HCT116 (cell line): ENCODE results near the gene QPCT.

Experiments
- POLR2A ChIP-seq: IDR thresholded peaks from 2 replicates; pipeline ENCODE4 v1.7.0; 2011; ENCODE audit warnings: borderline replicate concordance; ENCODE audit not compliant: insufficient read depth, insufficient read length; ENCODE audit errors: extremely low read depth
- SP1 ChIP-seq: IDR thresholded peaks from 2 replicates; pipeline ENCODE4 v1.6.1; 2012; ENCODE audit warnings: low read depth
- ZNF274 ChIP-seq: fragments of 200-500 bp; sonication (Bioruptor generic); IDR thresholded peaks from 2 replicates; pipeline ENCODE4 v1.6.1; 2014; ENCODE audit warnings: mild to moderate bottlenecking, low read depth, low read length, inconsistent platforms
- TF ChIP-seq, protein P1 (sequence below), 3 experiments: fragments of 200-600 bp in 1 of 3; sonication (generic) in 1 of 3; IDR thresholded peaks in 2 of 3; conservative IDR thresholded peaks in 1 of 3; 2 replicates each; pipeline ENCODE4 v1.5.1; 2012 to 2017; ENCODE audit warnings: low read depth in 2 of 3, low read length in 2 of 3, antibody characterized with exemption in 1 of 3, borderline replicate concordance in 1 of 3, control low read depth in 1 of 3, mild to moderate bottlenecking in 1 of 3, mixed read lengths in 1 of 3, mixed run types in 1 of 3, moderate library complexity in 1 of 3; ENCODE audit not compliant: insufficient read depth in 1 of 3
- TF ChIP-seq, protein P2 (sequence below): IDR thresholded peaks from 2 replicates; pipeline ENCODE4 v1.6.1; 2012; ENCODE audit warnings: low read depth

DNA sequence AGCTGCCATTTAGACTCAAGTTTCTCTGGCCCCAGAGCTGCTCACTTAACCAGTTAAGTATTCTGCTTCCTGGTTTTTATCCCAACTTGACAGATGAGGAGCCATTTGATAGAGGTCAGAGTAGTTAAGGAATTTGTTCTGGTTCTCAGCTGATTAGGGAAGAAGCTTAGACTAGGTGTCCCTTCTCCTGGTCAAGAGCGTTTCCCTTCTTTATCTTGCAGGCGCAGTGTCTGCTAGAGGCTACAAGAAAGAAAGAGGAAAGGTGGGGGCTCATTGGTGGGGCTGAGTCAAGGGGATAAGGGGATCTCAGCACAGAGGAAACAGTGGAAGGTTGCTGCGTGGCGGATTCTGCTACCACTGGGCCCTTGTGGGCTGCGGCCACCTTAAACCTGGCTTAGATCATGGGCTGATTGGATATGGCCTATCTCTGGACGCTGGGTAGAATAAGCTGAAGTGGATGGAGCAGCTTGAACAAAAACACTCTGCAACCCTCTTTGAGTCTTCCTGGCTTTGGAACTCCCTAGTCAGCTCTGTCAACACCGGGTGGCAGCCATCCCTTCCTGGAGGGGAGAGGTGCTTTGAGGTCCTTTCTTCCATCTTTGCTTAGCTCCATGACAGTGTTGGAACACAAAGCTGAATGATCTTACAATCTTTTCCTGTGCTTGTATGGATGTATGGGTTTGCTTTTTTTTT lies 70.8 kb downstream of the QPCT start:
- TF ChIP-seq, protein P1, sequence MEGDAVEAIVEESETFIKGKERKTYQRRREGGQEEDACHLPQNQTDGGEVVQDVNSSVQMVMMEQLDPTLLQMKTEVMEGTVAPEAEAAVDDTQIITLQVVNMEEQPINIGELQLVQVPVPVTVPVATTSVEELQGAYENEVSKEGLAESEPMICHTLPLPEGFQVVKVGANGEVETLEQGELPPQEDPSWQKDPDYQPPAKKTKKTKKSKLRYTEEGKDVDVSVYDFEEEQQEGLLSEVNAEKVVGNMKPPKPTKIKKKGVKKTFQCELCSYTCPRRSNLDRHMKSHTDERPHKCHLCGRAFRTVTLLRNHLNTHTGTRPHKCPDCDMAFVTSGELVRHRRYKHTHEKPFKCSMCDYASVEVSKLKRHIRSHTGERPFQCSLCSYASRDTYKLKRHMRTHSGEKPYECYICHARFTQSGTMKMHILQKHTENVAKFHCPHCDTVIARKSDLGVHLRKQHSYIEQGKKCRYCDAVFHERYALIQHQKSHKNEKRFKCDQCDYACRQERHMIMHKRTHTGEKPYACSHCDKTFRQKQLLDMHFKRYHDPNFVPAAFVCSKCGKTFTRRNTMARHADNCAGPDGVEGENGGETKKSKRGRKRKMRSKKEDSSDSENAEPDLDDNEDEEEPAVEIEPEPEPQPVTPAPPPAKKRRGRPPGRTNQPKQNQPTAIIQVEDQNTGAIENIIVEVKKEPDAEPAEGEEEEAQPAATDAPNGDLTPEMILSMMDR (IDR thresholded peaks at IDR 0.05 in 2 of 3, conservative IDR thresholded peaks at IDR 0.05 in 1 of 3; ENCODE audit: borderline replicate concordance in 1 of 3, insufficient read depth in 1 of 3, low read depth in 2 of 3, low read length in 2 of 3), result peak in 1 of 3 experiments; percentile 22; a peak in 1 of 6 replicates
- TF ChIP-seq POLR2A, result no peak
- no peak for TF ChIP-seq ZNF274
- no peak for TF ChIP-seq SP1
- TF ChIP-seq, protein P2, sequence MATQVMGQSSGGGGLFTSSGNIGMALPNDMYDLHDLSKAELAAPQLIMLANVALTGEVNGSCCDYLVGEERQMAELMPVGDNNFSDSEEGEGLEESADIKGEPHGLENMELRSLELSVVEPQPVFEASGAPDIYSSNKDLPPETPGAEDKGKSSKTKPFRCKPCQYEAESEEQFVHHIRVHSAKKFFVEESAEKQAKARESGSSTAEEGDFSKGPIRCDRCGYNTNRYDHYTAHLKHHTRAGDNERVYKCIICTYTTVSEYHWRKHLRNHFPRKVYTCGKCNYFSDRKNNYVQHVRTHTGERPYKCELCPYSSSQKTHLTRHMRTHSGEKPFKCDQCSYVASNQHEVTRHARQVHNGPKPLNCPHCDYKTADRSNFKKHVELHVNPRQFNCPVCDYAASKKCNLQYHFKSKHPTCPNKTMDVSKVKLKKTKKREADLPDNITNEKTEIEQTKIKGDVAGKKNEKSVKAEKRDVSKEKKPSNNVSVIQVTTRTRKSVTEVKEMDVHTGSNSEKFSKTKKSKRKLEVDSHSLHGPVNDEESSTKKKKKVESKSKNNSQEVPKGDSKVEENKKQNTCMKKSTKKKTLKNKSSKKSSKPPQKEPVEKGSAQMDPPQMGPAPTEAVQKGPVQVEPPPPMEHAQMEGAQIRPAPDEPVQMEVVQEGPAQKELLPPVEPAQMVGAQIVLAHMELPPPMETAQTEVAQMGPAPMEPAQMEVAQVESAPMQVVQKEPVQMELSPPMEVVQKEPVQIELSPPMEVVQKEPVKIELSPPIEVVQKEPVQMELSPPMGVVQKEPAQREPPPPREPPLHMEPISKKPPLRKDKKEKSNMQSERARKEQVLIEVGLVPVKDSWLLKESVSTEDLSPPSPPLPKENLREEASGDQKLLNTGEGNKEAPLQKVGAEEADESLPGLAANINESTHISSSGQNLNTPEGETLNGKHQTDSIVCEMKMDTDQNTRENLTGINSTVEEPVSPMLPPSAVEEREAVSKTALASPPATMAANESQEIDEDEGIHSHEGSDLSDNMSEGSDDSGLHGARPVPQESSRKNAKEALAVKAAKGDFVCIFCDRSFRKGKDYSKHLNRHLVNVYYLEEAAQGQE, result no peak
